ENCODE data around the gene NECAB3. TPM values are rescaled to one million over a fixed set of nuclear protein-coding genes. Genes with fewer than 3 reads are reported as not detected.

NECAB3 gene
- total and polyA plus RNA-seq, 2 of the 13 experiments (the other 11 are each of a cell fraction or from before 2014, with no cell fraction given): 61.5 to 65.5 TPM

DNA sequence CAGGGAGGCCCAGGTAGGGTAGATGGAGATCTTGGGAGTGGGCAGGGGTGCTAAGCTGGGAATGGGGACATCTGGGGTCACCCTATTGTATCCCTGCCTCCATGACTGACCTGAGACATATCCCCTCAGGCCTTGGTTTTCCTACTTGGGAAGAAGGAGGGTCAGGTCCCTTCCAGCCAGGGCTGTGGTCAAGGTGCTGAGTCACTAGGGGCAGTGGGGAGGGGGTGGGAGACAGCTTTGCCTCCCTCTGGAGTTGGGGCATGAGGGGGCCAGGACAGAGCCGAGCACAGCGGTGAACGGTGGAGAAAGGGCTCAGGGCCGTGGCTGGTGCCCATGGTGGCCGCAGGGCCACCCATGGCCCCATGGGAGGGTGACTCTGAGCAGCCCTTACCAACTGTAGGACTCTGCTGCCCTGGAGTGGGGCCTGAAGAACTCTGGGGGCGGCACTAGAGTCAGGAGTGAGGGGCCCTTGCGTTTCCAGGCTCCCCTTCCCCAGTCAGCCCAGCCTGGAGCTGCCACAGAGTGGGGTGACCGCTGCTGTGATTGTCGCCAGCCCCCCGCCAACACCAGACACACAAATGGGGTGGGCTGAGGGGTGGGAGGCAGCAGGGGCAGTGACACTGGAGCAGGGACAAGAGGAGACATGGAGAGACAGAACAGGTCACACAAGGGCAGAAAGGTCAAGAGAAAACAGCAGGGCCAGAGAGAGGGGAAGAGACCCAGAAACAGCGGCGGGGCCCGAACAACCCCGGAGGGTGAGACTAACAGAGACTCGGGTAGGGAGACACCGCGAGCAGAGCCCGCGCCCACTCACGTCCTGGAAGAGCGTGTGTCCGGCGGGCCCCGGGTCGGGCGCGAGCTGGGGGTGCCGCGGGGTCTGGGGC is 576 bp downstream of the NECAB3 start (continued):
- TF ChIP-seq SOX6 (IDR thresholded peaks at IDR 0.05): no peak
- TF ChIP-seq SOX6 (CRISPR knock-in tag; IDR thresholded peaks at IDR 0.05): peak; percentile 37; the same call in 1 of the 2 replicates
- 0 out of 2 replicates have a peak, but pooled peaks have one; percentile 70 for TF ChIP-seq TRIM24 (CRISPR knock-in tag; IDR thresholded peaks at IDR 0.05)
- TF ChIP-seq FOXA1 (IDR thresholded peaks at IDR 0.05): no peak
- no peak for TF ChIP-seq FOXA1 (CRISPR knock-in tag; IDR thresholded peaks at IDR 0.05)
- TF ChIP-seq HIVEP1 (CRISPR knock-in tag; IDR thresholded peaks at IDR 0.05): peak; percentile 57; the same call in 1 of the 2 replicates
- TF ChIP-seq BHLHE40 (IDR thresholded peaks at IDR 0.05; ENCODE audit: low read length): no peak
- 0 out of 2 replicates have a peak, but pooled peaks have one; percentile 23 for TF ChIP-seq ZNF335 (CRISPR knock-in tag; IDR thresholded peaks at IDR 0.05)
- TF ChIP-seq TEAD2 (CRISPR knock-in tag; IDR thresholded peaks at IDR 0.05): no peak
- TF ChIP-seq TFE3 (CRISPR knock-in tag; IDR thresholded peaks at IDR 0.05): no peak; the same call in 1 of the 2 replicates
- TF ChIP-seq HMG20B (CRISPR knock-in tag; conservative IDR thresholded peaks at IDR 0.05): 0 out of 2 replicates have a peak, but pooled peaks have one; percentile 20
- TF ChIP-seq MAFK (conservative IDR thresholded peaks at IDR 0.05 in 1 of 2, IDR thresholded peaks at IDR 0.05 in 1 of 2; ENCODE audit: low read length in 2 of 2): peak in 1 of 2 experiments; percentile 20; a peak in 1 of 4 replicates
- TF ChIP-seq, protein P1, sequence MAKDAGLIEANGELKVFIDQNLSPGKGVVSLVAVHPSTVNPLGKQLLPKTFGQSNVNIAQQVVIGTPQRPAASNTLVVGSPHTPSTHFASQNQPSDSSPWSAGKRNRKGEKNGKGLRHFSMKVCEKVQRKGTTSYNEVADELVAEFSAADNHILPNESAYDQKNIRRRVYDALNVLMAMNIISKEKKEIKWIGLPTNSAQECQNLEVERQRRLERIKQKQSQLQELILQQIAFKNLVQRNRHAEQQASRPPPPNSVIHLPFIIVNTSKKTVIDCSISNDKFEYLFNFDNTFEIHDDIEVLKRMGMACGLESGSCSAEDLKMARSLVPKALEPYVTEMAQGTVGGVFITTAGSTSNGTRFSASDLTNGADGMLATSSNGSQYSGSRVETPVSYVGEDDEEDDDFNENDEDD (CRISPR knock-in tag; IDR thresholded peaks at IDR 0.05; ENCODE audit: borderline replicate concordance): 0 out of 2 replicates have a peak, but pooled peaks have one; percentile 7
- TF ChIP-seq MAZ (IDR thresholded peaks at IDR 0.05; ENCODE audit: borderline replicate concordance, low read depth, low read length): no peak
- TF ChIP-seq MAZ (CRISPR knock-in tag; IDR thresholded peaks at IDR 0.05; ENCODE audit: low read depth): no peak
- no peak for TF ChIP-seq AGO2 (optimal IDR thresholded peaks at IDR 0.05; ENCODE audit: low read depth, low read length)
- no peak for TF ChIP-seq PCBP2 (optimal IDR thresholded peaks at IDR 0.05; ENCODE audit: low read depth, low read length, poor library complexity, severe bottlenecking)
- no peak for TF ChIP-seq TEAD3 (CRISPR knock-in tag; optimal IDR thresholded peaks at IDR 0.05; ENCODE audit: borderline replicate concordance)
- 0 out of 2 replicates have a peak, but pooled peaks have one; percentile 40 for TF ChIP-seq ZNF441 (CRISPR knock-in tag; IDR thresholded peaks at IDR 0.05; ENCODE audit: borderline replicate concordance)
- TF ChIP-seq ZC3H4 (CRISPR knock-in tag; IDR thresholded peaks at IDR 0.05; ENCODE audit: borderline replicate concordance): no peak
- TF ChIP-seq KDM5A (IDR thresholded peaks at IDR 0.05; ENCODE audit: borderline replicate concordance, low read length): peak; percentile 41; the same call in 1 of the 2 replicates
- no peak for TF ChIP-seq CREB1 (IDR thresholded peaks at IDR 0.05)
- TF ChIP-seq CREB1 (CRISPR knock-in tag; IDR thresholded peaks at IDR 0.05): no peak
- TF ChIP-seq FLYWCH1 (CRISPR knock-in tag; IDR thresholded peaks at IDR 0.05): no peak
- TF ChIP-seq ZBTB7A (CRISPR knock-in tag; IDR thresholded peaks at IDR 0.05): peak; percentile 72; the same call in 1 of the 2 replicates
- no peak for TF ChIP-seq POLR2AphosphoS5 (IDR thresholded peaks at IDR 0.05; ENCODE audit: low read depth, low read length)
